Ishikawa (cell line): ENCODE data around the gene EFNA2.

Experiments used
- CEBPB ChIP-seq: IDR thresholded peaks from 2 replicates; pipeline ENCODE4 v1.6.1; 2012
- CREB1 ChIP-seq: IDR thresholded peaks from 2 replicates; pipeline ENCODE4 v1.6.1; 2012; ENCODE audit warnings: low read depth
- EGR1 ChIP-seq: IDR thresholded peaks from 2 replicates; pipeline ENCODE4 v1.6.1; 2012
- EP300 ChIP-seq: IDR thresholded peaks from 2 replicates; pipeline ENCODE4 v1.6.1; 2012; ENCODE audit warnings: borderline replicate concordance
- FOXM1 ChIP-seq: IDR thresholded peaks from 2 replicates; pipeline ENCODE4 v1.6.1; 2012; ENCODE audit warnings: low read depth, borderline replicate concordance
- MAX ChIP-seq: IDR thresholded peaks from 2 replicates; pipeline ENCODE4 v1.6.1; 2012
- NFIC ChIP-seq: IDR thresholded peaks from 2 replicates; pipeline ENCODE4 v1.6.1; 2012
- RAD21 ChIP-seq: IDR thresholded peaks from 2 replicates; pipeline ENCODE4 v1.6.1; 2012; ENCODE audit warnings: low read depth
- REST ChIP-seq: IDR thresholded peaks from 2 replicates; pipeline ENCODE4 v1.6.1; 2012; ENCODE audit warnings: low read depth, mild to moderate bottlenecking
- TAF1 ChIP-seq: IDR thresholded peaks from 2 replicates; pipeline ENCODE4 v1.6.1; 2012; ENCODE audit warnings: low read depth, mild to moderate bottlenecking
- TCF12 ChIP-seq: IDR thresholded peaks from 2 replicates; pipeline ENCODE4 v1.6.1; 2012; ENCODE audit warnings: low read depth
- TEAD4 ChIP-seq: IDR thresholded peaks from 2 replicates; pipeline ENCODE4 v1.6.1; 2012
- USF1 ChIP-seq: IDR thresholded peaks from 2 replicates; pipeline ENCODE4 v1.6.1; 2012
- YY1 ChIP-seq: IDR thresholded peaks from 2 replicates; pipeline ENCODE4 v1.6.1; 2012; ENCODE audit warnings: low read depth
- ZBTB7A ChIP-seq: IDR thresholded peaks from 2 replicates; pipeline ENCODE4 v1.6.1; 2012; ENCODE audit warnings: low read depth

Gene EFNA2

GRCh38 chr19:1270213-1270853, 15.3 kb upstream of the EFNA2 start:
- TF ChIP-seq TCF12 (peak; percentile 64; the same call in 1 of the 2 replicates), CREB1 (no peak), ZBTB7A (0 out of 2 replicates have a peak, but pooled peaks have one; percentile 19), EGR1 (no peak), MAX (no peak), NFIC (0 out of 2 replicates have a peak, but pooled peaks have one; percentile 4), USF1 (peak; percentile 15; the same call in 1 of the 2 replicates)

- no peak for TF ChIP-seq CREB1
- TF ChIP-seq FOXM1, result no peak
- no peak for TF ChIP-seq EP300
- no peak for TF ChIP-seq YY1
- no peak for TF ChIP-seq TEAD4
- TF ChIP-seq ZBTB7A, result no peak
- no peak for TF ChIP-seq CEBPB
- TF ChIP-seq EGR1, result no peak
- no peak for TF ChIP-seq NFIC
- no peak for TF ChIP-seq RAD21
- TF ChIP-seq MAX, result no peak
- TF ChIP-seq USF1, result no peak
- TF ChIP-seq REST, result no peak
- TF ChIP-seq TCF12, result no peak
Observed at GRCh38 chr19:1270854-1271527, 14.7 kb upstream of the EFNA2 start.

GRCh38 chr19:1271528-1272422, 13.9 kb upstream of the EFNA2 start:
- TF ChIP-seq EGR1 (no peak), FOXM1 (no peak), EP300 (no peak), USF1 (no peak), NFIC (no peak), CREB1 (no peak)

- no peak for TF ChIP-seq REST
- TF ChIP-seq EP300, result no peak
- no peak for TF ChIP-seq NFIC
- no peak for TF ChIP-seq MAX
- no peak for TF ChIP-seq USF1
- TF ChIP-seq TCF12, result no peak
- TF ChIP-seq EGR1, result no peak
- no peak for TF ChIP-seq RAD21
- no peak for TF ChIP-seq ZBTB7A
- no peak for TF ChIP-seq CEBPB
- TF ChIP-seq TEAD4, result no peak
- no peak for TF ChIP-seq TAF1
- TF ChIP-seq FOXM1, result no peak
- TF ChIP-seq YY1, result no peak
- no peak for TF ChIP-seq CREB1
Observed at GRCh38 chr19:1272423-1273262, 13.0 kb upstream of the EFNA2 start.
